ENCODE results near the gene CD86. TPM values are rescaled to one million over a fixed set of nuclear protein-coding genes. Genes with fewer than 3 reads are reported as not detected.

CD86 gene
- total RNA-seq, 1 experiment from 2014 or later: not detected

- Mint-ChIP-seq H3K9me3 (ENCODE audit: unreplicated experiment) (no peaks in the 10 kb centered on the region), H3K4me1 (ENCODE audit: insufficient read depth, unreplicated experiment) (no peaks in the 10 kb centered on the region), H3K27me3 (ENCODE audit: insufficient read depth, unreplicated experiment) (peaks cover 42% of the 10 kb centered on the region), H3K4me3 (ENCODE audit: unreplicated experiment) (no peak overlapping the region), H3K36me3 (ENCODE audit: insufficient read depth, unreplicated experiment) (no peaks in the 10 kb centered on the region), H3K27ac (ENCODE audit: low read depth, unreplicated experiment) (no peak overlapping the region)
- ChIA-PET POLR2A (no interaction called here), CTCF (no interaction called here)
- DNase-seq (ENCODE audit: unreplicated experiment): no peak
- no TSS peak for BruUV-seq (replicated peaks)
- intact Hi-C loops (cut with micrococcal nuclease): no loop called here
- TF ChIP-seq CTCF (IDR thresholded peaks at IDR 0.05; ENCODE audit: unreplicated experiment): no peak
Observed at GRCh38 chr3:122123850-122124249, 68.7 kb downstream of the CD86 start.

GRCh38 chr3:122132949-122133540 is 77.9 kb downstream of the CD86 start:
- POLR2A ChIA-PET: no interaction called here
- no peak overlapping the region for H3K4me3 Mint-ChIP-seq (ENCODE audit: unreplicated experiment)
- no TSS peak for BruUV-seq (replicated peaks)
- no peaks in the 10 kb centered on the region for H3K27me3 Mint-ChIP-seq (ENCODE audit: insufficient read depth, unreplicated experiment)
- CTCF ChIA-PET: interaction anchor here (0.6 to 0.7 kb wide), 2 partner anchors 84 to 1373 kb away, joined by 3 to 4 read pairs; no protein-coding TSS in a partner anchor
- intact Hi-C loops (cut with micrococcal nuclease): no loop called here
- no peaks in the 10 kb centered on the region for H3K4me1 Mint-ChIP-seq (ENCODE audit: insufficient read depth, unreplicated experiment)
- TF ChIP-seq CTCF (IDR thresholded peaks at IDR 0.05; ENCODE audit: unreplicated experiment): no peak
- H3K27ac Mint-ChIP-seq (ENCODE audit: low read depth, unreplicated experiment): no peak overlapping the region
- no peak for DNase-seq (ENCODE audit: unreplicated experiment)
- no peaks in the 10 kb centered on the region for H3K9me3 Mint-ChIP-seq (ENCODE audit: unreplicated experiment)
- H3K36me3 Mint-ChIP-seq (ENCODE audit: insufficient read depth, unreplicated experiment): peaks cover 4% of the 10 kb centered on the region

- Mint-ChIP-seq H3K36me3 (ENCODE audit: insufficient read depth, unreplicated experiment) (no peaks in the 10 kb centered on the region), H3K9me3 (ENCODE audit: unreplicated experiment) (peaks cover 8% of the 10 kb centered on the region), H3K27ac (ENCODE audit: low read depth, unreplicated experiment) (no peak overlapping the region), H3K4me3 (ENCODE audit: unreplicated experiment) (no peak overlapping the region), H3K4me1 (ENCODE audit: insufficient read depth, unreplicated experiment) (peaks cover 6% of the 10 kb centered on the region), H3K27me3 (ENCODE audit: insufficient read depth, unreplicated experiment) (no peaks in the 10 kb centered on the region)
- intact Hi-C loops (cut with micrococcal nuclease): no loop called here
- CTCF ChIA-PET: interaction anchor here (0.7 to 1.2 kb wide), 2 partner anchors 15 to 43 kb away, joined by 3 read pairs; no protein-coding TSS in a partner anchor
- DNase-seq (ENCODE audit: unreplicated experiment): no peak
- TF ChIP-seq CTCF (IDR thresholded peaks at IDR 0.05; ENCODE audit: unreplicated experiment): no peak
- POLR2A ChIA-PET: no interaction called here
- no TSS peak for BruUV-seq (replicated peaks)
Observed at GRCh38 chr3:122146466-122146865, 91.3 kb downstream of the CD86 start.

- no TSS peak for BruUV-seq (replicated peaks)
- no peak for TF ChIP-seq CTCF (IDR thresholded peaks at IDR 0.05; ENCODE audit: unreplicated experiment)
- ChIA-PET POLR2A (no interaction called here), CTCF (no interaction called here)
- intact Hi-C loops (cut with micrococcal nuclease): no loop called here
- no peak for DNase-seq (ENCODE audit: unreplicated experiment)
- H3K36me3 Mint-ChIP-seq (ENCODE audit: insufficient read depth, unreplicated experiment): no peaks in the 10 kb centered on the region
- no peak overlapping the region for H3K4me3 Mint-ChIP-seq (ENCODE audit: unreplicated experiment)
- no peaks in the 10 kb centered on the region for H3K27me3 Mint-ChIP-seq (ENCODE audit: insufficient read depth, unreplicated experiment)
- H3K4me1 Mint-ChIP-seq (ENCODE audit: insufficient read depth, unreplicated experiment): peaks cover 6% of the 10 kb centered on the region
- H3K9me3 Mint-ChIP-seq (ENCODE audit: unreplicated experiment): no peaks in the 10 kb centered on the region
- no peak overlapping the region for H3K27ac Mint-ChIP-seq (ENCODE audit: low read depth, unreplicated experiment)
Observed at GRCh38 chr3:122148941-122149627, 93.9 kb downstream of the CD86 start.

Measured in MCF 10A (cell line).